Lower leg skin (tissue), 4 donors: ENCODE measurements around the gene TAGAP. TPM values are rescaled to one million over a fixed set of nuclear protein-coding genes. Genes with fewer than 3 reads are reported as not detected.

ENCODE experiments used
- DNase-seq, 2 donors: peaks; one replicate each; pipeline ENCODE4 v3.0.0-alpha.2; 2019; ENCODE audit warnings: low spot score in 2 of 2
- H3K4me3 ChIP-seq: fragments of 200-600 bp; sonication (generic); 2 replicates; pipeline ENCODE4 v1.5.1; 2017; ENCODE audit warnings: mild to moderate bottlenecking, low read depth; ENCODE audit not compliant: poor library complexity, severe bottlenecking
- CTCF ChIP-seq, 3 donors: fragments of 450-650 bp; IDR thresholded peaks; one replicate each; pipeline ENCODE4 v1.5.1; 2016; ENCODE audit warnings: antibody characterized with exemption in 3 of 3, mild to moderate bottlenecking in 3 of 3, moderate library complexity in 2 of 3
- POLR2A ChIP-seq, 2 donors: fragments of 450-650 bp; IDR thresholded peaks; one replicate each; pipeline ENCODE4 v1.6.1; 2016 to 2017; ENCODE audit warnings: antibody characterized with exemption in 2 of 2, mild to moderate bottlenecking in 1 of 2, moderate library complexity in 1 of 2
- WGBS, 2 donors: methylation state at CpG; one replicate each; pipeline ENCODE4 v1.1.5; 2018; 5-methylcytosine and 5-hydroxymethylcytosine counted together
- intact Hi-C: fragments of 100-400 bp; cut with DNase I; formaldehyde crosslinking; loops from one replicate; pipeline ENCODE4 v1.15.0; 2023; ENCODE audit warnings: low total_unique reads
- total RNA-seq, 4 donors: library from RNA; depleted of rRNA; stranded (reverse); fragments of >200 nt; gene quantifications; one replicate each; pipeline ENCODE4 v1.1.0, GENCODE V29; 2016

TAGAP gene
- total RNA-seq, 4 donors from 2014 or later, result 1.1 to 2.7 (median 1.9) TPM

- no peak for TF ChIP-seq POLR2A (IDR thresholded peaks at IDR 0.05)
- no peak for TF ChIP-seq CTCF (IDR thresholded peaks at IDR 0.05)
- DNase-seq, result no peak
- 86 to 91% methylated on average over 7 of the region's 7 CpGs for WGBS, 2 donors
- H3K4me3 ChIP-seq, result no peak overlapping the region
- intact Hi-C loops, result no loop called here
Observed at GRCh38 chr6:159082039-159082815, 37.4 kb upstream of the TAGAP start.

- 67 to 68% methylated on average over 4 of the region's 4 CpGs for WGBS, 2 donors
Observed at GRCh38 chr6:159080217-159080976, 35.6 kb upstream of the TAGAP start.

GRCh38 chr6:159079367-159079766 is 34.6 kb upstream of the TAGAP start:
- H3K4me3 ChIP-seq, result no peak overlapping the region
- intact Hi-C loops, result no loop called here
- TF ChIP-seq CTCF (IDR thresholded peaks at IDR 0.05) (no peak), POLR2A (IDR thresholded peaks at IDR 0.05) (no peak)
- peak in 1 of 2 donors; percentile 48 for DNase-seq
- 50 to 65% methylated on average over 3 of the region's 3 CpGs for WGBS, 2 donors

More at GRCh38 chr6:159080217-159080976, 35.6 kb upstream of the TAGAP start:
- TF ChIP-seq POLR2A (IDR thresholded peaks at IDR 0.05), result no peak
- TF ChIP-seq CTCF (IDR thresholded peaks at IDR 0.05), result no peak
- no peak overlapping the region for H3K4me3 ChIP-seq
- intact Hi-C loops, result no loop called here
- peak in 1 of 2 donors; percentile 54 for DNase-seq

- TF ChIP-seq CTCF (IDR thresholded peaks at IDR 0.05) (no peak), POLR2A (IDR thresholded peaks at IDR 0.05) (no peak)
- 82 to 83% methylated on average over 13 of the region's 13 CpGs for WGBS, 2 donors
- intact Hi-C loops, result no loop called here
- H3K4me3 ChIP-seq, result no peak overlapping the region
- no peak for DNase-seq
Observed at GRCh38 chr6:159077123-159077522, 32.3 kb upstream of the TAGAP start.

- H3K4me3 ChIP-seq, result no peak overlapping the region
- WGBS, 2 donors, result 70 to 75% methylated on average over 12 of the region's 12 CpGs
- intact Hi-C loops, result no loop called here
- no peak for TF ChIP-seq CTCF (IDR thresholded peaks at IDR 0.05)
- TF ChIP-seq POLR2A (IDR thresholded peaks at IDR 0.05), result no peak
- DNase-seq, result peak in 1 of 2 donors; percentile 52
Observed at GRCh38 chr6:159075506-159076228, 30.9 kb upstream of the TAGAP start.
